GM18502 (cell line): ENCODE results near the gene COL27A1.

ENCODE experiments used
- ATAC-seq: cut with Tn5 transposase; IDR thresholded peaks from one replicate; pipeline ENCODE4 v1.9.1; 2021; ENCODE audit warnings: mild to moderate bottlenecking; ENCODE audit not compliant: unreplicated experiment, poor library complexity

The COL27A1 gene

DNA sequence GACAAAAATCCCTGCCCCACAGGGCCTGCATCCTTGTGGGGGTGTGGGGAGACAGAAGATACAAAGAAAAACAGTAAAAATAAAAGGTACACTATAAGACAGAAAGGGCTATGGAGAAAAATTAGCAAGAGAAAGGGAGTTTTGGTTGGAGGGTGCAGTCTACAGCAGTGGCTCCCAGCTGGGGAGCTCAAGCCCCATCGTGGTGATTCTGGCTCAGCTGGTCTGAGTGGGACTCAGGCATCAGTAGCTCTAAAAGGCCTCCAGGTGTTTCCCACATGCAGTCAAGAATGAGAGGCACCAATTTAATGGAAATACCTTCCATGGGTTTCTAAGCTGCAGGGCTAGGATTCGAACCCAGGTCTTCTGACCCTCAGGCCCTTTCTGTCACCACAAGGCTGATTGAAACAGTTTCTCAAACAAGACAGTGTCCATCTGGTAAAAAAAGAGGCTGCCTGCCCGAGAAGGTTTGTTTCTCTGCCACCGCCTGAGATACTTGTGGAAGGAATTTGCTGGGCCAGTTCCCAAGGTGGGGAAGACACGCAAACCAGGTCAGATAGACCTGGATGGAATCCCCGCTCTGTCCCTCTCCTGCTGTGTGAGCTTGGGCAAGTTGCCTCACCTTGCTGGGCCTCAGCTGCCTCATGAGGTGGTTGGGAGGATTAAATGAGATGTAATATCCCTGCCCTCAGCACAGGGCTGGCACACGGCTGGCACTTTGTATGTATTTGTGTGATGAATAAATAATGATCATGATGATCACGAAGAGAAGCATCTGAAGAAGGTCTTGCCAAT lies 43.1 kb downstream of the COL27A1 start:
- no peak for ATAC-seq

GRCh38 chr9:114200721-114201300 lies 45.5 kb downstream of the COL27A1 start:
- ATAC-seq = no peak

DNA sequence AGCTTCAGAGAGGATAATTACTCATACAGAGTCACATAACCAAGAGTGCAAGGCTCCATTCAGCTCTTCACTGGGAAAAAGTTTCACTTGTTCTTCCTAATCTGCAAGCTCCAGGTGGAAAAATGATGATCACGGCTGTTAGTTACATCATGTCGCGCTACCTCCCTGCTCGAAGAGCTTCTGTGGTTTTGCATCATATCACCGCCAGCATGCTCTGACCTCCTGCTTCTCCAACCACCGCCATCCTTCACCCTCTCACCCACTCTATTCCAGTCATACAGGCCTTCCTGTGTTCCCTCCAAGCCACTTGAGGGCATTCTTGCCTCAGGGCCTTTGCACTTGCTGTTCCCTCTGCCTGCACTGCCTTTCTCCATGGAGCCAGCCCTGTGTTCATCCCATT lies 47.1 kb downstream of the COL27A1 start:
- no peak for ATAC-seq

DNA sequence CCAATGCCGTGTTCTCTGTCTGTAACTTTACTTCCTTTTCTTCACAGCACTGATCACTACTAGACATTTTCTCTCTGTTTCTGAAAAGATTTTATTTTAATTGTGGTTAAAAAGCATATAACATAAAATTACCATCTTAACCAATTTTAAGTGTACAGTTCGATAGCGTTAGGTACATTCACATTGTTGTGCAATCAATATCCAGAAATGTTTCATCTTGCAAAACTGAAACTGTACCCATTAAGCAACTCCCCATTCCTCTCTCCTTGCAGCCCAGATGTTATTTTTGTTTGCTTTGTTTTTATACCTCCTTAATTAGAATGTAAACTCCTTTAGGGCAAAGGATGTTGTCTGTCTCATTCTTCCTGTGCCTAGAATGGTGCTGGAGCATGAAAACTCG lies 47.5 kb downstream of the COL27A1 start:
- no peak for ATAC-seq

DNA sequence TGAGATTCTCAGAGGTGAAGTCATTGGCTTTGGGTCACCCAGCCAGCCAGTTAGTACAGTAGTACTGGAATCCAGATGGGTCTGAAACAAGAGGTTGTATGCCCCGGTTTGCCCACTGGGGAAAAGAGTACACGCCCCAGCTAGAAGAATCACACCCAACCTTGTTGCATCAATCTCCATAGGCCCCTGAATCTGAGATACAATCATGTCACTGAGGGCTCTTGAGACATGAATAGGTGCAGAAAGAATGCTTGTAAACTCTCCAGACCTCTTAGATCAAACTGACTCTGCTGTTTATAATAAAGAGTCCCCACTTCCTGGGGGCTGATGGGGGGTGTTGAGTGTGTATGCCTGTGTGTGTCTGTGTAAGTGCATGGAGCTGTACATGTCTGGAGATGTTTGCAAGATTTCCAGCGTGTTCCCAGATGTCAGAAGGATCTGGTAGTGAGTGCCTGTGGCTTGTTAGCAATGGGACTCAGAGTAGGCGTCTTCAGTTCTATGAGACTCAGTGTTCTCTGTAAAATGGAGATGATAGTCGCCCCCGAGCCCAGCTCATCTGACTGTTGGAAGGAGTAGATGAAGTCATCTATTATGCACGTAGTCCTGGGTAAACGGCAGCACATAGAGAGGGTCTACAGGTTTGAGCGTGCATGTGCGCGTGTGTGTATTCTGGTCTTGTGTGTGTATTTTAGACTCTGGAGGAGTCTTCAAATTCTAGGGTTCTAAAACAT lies 48.2 kb downstream of the COL27A1 start:
- no peak for ATAC-seq

- no peak for ATAC-seq
Observed at GRCh38 chr9:114204265-114204664, 48.9 kb downstream of the COL27A1 start.

GRCh38 chr9:114205171-114206015 lies 50.1 kb downstream of the COL27A1 start:
- ATAC-seq = no peak

DNA sequence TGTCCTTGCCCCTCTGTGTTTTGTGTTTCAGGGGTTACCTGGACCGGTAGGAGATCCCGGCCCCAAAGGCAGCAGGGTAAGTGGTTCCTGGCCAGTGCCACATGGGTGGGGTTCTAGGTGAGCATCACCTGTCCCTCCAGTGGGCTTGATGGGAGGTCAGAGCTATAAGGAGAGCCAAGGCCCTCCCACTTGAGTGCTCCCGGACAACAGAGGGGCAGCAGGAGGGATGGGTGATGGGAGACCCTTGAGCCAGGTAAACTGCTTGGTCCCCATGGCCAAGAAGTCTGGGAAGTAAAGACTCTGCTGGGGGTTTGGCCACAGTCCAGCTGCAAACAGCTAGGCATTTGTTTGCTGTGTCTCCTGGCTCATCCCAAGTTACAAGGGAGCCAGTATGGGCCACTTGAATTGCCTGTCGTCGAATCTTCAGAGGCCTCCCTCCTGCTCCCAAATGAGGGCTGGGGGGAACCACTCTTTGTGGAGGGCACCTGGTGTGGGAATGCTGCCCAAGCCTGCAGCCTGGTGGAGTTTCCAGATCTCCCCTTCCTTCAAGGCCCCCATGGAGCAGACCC lies 51.0 kb downstream of the COL27A1 start:
- no peak for ATAC-seq

DNA sequence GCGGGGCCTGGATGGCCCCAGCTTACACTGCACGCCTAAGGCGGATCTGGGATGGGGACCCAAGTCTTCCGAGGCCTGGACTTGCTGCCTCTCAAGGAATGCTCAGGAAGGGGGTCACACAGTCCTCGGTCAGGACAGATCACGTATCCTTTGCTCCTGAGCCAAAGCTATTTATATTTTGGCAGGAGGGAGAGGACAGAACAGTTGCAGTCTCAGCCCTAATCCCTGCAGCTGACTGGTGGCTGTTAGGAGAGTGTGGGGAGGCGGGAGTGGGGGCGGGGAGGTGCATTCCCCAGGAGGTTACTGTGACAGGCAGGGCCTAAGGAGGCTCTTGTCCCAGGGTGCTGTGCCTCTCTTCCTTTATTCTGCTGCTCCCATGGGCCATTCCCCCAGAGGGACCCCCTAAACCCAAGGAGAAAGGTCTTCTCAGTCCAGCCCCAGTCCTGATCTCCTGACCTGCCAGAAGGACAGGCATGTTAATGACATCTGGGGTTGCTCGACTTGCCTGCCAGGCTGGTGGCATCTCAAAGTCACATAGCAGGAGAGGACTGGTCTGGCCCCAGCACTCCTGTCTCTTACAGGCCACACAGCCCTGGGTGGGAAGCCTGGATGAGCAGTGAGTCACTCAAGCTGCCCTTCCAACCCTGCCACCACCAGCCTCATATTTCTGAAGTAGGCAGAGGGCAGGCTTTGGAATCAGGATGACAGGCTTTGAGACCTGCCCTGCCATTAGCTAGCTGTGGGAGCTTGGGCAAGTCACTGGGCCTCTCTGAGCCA lies 51.9 kb downstream of the COL27A1 start:
- no peak for ATAC-seq

- ATAC-seq = no peak
Observed at GRCh38 chr9:114207845-114208244, 52.5 kb downstream of the COL27A1 start.

- ATAC-seq = no peak
Observed at GRCh38 chr9:114209151-114209550, 53.8 kb downstream of the COL27A1 start.

DNA sequence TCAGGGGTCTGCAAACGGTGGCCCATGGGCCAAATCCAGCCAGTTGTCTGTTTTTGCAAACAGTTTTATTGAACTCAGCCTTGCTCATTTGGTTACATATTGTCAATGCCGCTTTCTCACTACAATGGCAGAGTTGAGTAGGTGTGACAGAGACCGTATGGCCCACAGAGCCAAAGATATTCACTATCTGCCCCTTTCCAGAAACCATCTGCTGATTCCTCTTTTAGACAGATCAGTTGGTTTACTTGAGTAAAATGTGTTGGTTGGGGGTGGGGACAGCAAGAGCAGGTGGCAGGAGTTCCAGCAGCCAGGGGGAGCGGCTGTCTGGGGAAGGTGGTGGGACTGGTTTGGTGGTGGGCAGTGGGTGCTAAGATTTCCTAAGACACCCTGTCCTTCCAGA lies 54.8 kb downstream of the COL27A1 start:
- ATAC-seq = no peak

- ATAC-seq = no peak
Observed at GRCh38 chr9:114210691-114211276, 55.4 kb downstream of the COL27A1 start.

- ATAC-seq = no peak
Observed at GRCh38 chr9:114212826-114213225, 57.5 kb downstream of the COL27A1 start.

GRCh38 chr9:114213566-114213965 lies 58.2 kb downstream of the COL27A1 start:
- no peak for ATAC-seq

DNA sequence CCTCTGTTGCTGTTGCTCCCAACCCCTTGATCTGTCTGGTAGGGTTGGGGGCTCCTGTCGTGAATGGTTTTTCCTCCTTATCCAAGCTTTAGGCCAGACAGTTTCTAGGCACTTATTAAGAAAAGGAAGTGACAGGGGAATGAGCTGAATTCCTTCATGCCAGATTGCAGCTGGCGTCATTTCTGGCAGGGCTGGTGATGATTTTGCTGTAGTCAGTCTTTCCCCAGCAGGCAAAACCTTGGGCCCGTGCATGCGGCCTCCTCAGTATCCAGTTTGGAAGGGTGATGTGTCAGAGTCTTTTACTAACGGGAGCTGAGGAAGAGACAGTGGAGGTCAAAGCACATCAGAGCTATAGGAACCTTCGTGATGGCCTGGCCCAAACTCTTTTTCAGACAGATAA lies 58.8 kb downstream of the COL27A1 start:
- ATAC-seq = no peak

DNA sequence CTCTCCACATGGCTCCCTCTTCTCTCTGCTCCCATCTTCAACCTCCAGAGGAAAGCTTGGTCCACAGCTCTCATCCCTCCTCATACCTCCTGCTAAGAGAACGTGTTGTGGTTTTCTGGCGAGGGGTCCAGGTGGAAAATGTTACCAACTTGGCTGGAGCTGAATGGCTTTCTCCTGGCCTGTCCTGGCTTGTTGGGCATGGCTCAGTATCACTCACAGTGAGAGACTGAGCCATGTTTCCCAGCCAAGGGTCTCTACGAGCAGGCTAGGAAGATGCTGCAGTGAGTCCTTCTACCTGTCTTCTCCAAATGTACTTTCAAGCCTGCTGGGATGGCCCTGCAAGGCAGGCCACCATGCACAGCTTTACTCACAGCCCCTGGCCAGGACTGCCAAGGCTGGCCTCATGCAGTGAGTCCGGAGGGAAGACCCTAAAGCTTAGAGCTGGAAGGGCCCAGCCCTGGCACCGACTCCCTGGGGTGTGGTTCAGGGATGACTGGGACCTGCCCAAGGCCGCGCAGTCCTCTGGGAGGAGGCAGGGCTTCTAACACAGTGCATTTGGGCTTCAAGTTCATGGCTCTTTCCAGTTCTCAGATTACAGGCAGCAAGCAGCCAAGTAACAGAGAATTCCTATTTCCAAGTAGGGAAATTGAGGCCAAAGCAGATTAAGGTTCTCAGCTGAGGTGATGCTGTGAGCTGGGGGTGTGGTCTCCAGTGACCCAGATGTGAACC lies 59.5 kb downstream of the COL27A1 start:
- no peak for ATAC-seq

DNA sequence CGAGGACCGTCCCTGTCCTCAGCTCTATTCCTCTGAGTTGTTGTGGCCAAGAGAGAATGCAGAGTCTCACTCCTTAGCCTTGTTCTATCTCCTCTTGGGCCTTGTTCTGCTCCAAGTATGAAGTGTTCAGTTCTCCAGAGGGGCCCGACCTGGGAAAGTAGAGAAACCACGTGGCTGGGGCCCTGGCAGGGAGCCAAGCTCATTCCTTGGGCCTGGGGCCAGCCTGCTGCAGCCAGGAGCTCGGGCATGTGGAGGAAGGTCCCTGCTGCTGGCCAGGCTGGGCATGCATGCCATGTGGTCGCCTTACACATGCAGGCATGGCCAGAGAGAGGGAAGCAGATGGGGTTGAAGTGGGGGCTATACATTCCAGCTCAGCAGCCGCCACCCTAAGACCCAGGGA lies 60.7 kb downstream of the COL27A1 start:
- no peak for ATAC-seq
